ENCODE measurements around the gene NEURL4.

- TF ChIP-seq CTCF (IDR thresholded peaks at IDR 0.05) (no peak), POLR2A (IDR thresholded peaks at IDR 0.05) (no peak)
Observed at GRCh38 chr17:7374353-7374752, 45.2 kb upstream of the NEURL4 start.

All from stomach (tissue), 4 donors.